Astrocyte (in vitro differentiated cells and primary cell): ENCODE data around the gene SAP30BP. TPM values are rescaled to one million over a fixed set of nuclear protein-coding genes. Genes with fewer than 3 reads are reported as not detected.
A peak's percentile ranks its signal among the peaks of the same experiment; 100 is the strongest.

Experiments used
- DNase-seq: peaks from one replicate; pipeline ENCODE4 v3.0.0-alpha.2; 2010; ENCODE audit warnings: low read depth
- FAIRE-seq: peaks from 2 replicates; lab custom pipeline; 2011; peaks lifted over from hg19 to GRCh38; lab: Jason Lieb, UNC
- H2AFZ ChIP-seq: 2 replicates; pipeline ENCODE4 v1.6.0; 2012; ENCODE audit warnings: low read depth, low read length, inconsistent platforms
- H3K27ac ChIP-seq: 2 replicates; pipeline ENCODE4 v1.5.1; 2011; ENCODE audit warnings: low read depth, low read length, inconsistent platforms
- H3K27me3 ChIP-seq: 2 replicates; pipeline ENCODE4 v1.6.0; 2011; ENCODE audit warnings: low read length, inconsistent platforms; ENCODE audit not compliant: insufficient read depth
- H3K36me3 ChIP-seq: 2 replicates; pipeline ENCODE4 v1.5.1; 2011; ENCODE audit warnings: low read length, inconsistent platforms; ENCODE audit not compliant: insufficient read depth
- H3K4me1 ChIP-seq: 2 replicates; pipeline ENCODE4 v1.5.1; 2011; ENCODE audit warnings: low read length, inconsistent platforms; ENCODE audit not compliant: insufficient read depth
- H3K4me2 ChIP-seq: 2 replicates; pipeline ENCODE4 v1.6.0; 2012; ENCODE audit warnings: low read length, inconsistent platforms
- H3K4me3 ChIP-seq: 2 replicates; pipeline ENCODE4 v1.5.1; 2011; ENCODE audit warnings: low read depth, mild to moderate bottlenecking, low read length, inconsistent platforms; ENCODE audit not compliant: insufficient read depth
- H3K79me2 ChIP-seq: 2 replicates; pipeline ENCODE4 v1.6.0; 2012; ENCODE audit warnings: mild to moderate bottlenecking, low read length, inconsistent platforms; ENCODE audit not compliant: insufficient read depth
- H3K9ac ChIP-seq: 2 replicates; pipeline ENCODE4 v1.6.0; 2012; ENCODE audit warnings: mild to moderate bottlenecking, low read length, inconsistent platforms
- H3K9me3 ChIP-seq: 2 replicates; pipeline ENCODE4 v1.5.1; 2012; ENCODE audit warnings: low read depth, mild to moderate bottlenecking, low read length, inconsistent platforms; ENCODE audit not compliant: insufficient read depth
- H4K20me1 ChIP-seq: 2 replicates; pipeline ENCODE4 v1.6.0; 2012; ENCODE audit warnings: low read length, inconsistent platforms; ENCODE audit not compliant: insufficient read depth
- H3K27ac Mint-ChIP-seq: one replicate; pipeline ENCODE4 v1.8.0; 2021; ENCODE audit warnings: mild to moderate bottlenecking, mixed read lengths; ENCODE audit not compliant: unreplicated experiment
- H3K27me3 Mint-ChIP-seq: one replicate; pipeline ENCODE4 v1.8.0; 2021; ENCODE audit warnings: low read depth, mixed read lengths; ENCODE audit not compliant: unreplicated experiment
- H3K36me3 Mint-ChIP-seq: one replicate; pipeline ENCODE4 v1.8.0; 2021; ENCODE audit warnings: low read depth, mixed read lengths; ENCODE audit not compliant: unreplicated experiment
- H3K4me1 Mint-ChIP-seq: one replicate; pipeline ENCODE4 v1.8.0; 2021; ENCODE audit warnings: low read depth, mixed read lengths; ENCODE audit not compliant: unreplicated experiment
- H3K4me3 Mint-ChIP-seq: one replicate; pipeline ENCODE4 v1.8.0; 2021; ENCODE audit warnings: mild to moderate bottlenecking, moderate library complexity, mixed read lengths; ENCODE audit not compliant: unreplicated experiment
- H3K9me3 Mint-ChIP-seq: one replicate; pipeline ENCODE4 v1.8.0; 2021; ENCODE audit warnings: mild to moderate bottlenecking, mixed read lengths; ENCODE audit not compliant: unreplicated experiment
- EZH2 ChIP-seq: IDR thresholded peaks from 2 replicates; pipeline ENCODE4 v1.6.1; 2012; ENCODE audit warnings: mild to moderate bottlenecking, low read length, inconsistent platforms; ENCODE audit not compliant: insufficient read depth
- total RNA-seq: library from RNA; stranded (reverse); gene quantifications from 2 replicates; pipeline ENCODE4 v1.2.1, GENCODE V29; 2021
- TF ChIP-seq, protein P1 (sequence below): IDR thresholded peaks from 2 replicates; pipeline ENCODE4 v1.5.1; 2011; ENCODE audit warnings: low read depth, mild to moderate bottlenecking, inconsistent platforms, low read length, moderate library complexity; ENCODE audit not compliant: insufficient read depth

The SAP30BP gene
- total RNA-seq, 1 donor from 2014 or later: 99.2 TPM

DNA sequence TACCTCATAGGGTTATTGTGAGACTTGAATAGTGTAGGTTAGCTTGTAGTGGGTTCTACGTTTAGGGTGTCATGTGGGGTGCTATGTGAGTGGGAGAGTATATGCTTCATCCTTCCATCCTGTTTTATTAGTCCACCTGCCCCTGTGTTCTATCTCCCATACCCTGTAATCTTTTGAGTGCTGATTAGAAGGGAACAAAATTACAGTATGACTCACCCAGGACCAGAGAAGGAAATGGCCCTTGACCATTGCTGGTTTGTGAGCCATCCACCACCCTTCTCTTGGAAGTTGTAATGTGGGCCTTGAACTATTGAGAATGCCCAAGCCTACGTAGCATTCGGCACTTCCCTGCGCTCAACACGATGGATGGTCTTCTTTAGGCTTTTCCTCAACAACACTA is 17.1 kb downstream of the SAP30BP start:
- Histone ChIP-seq H3K27me3 (no peaks in the 10 kb centered on the region), H3K27ac (peak overlapping the region; percentile 58), H2AFZ (no peak overlapping the region), H3K36me3 (peaks cover 3% of the 10 kb centered on the region), H3K4me2 (peak overlapping the region; percentile 73), H4K20me1 (peaks cover 28% of the 10 kb centered on the region), H3K79me2 (peaks cover 92% of the 10 kb centered on the region), H3K4me1 (peaks cover 64% of the 10 kb centered on the region), H3K4me3 (peak overlapping the region; percentile 24), H3K9ac (peak overlapping the region; percentile 37), H3K9me3 (no peaks in the 10 kb centered on the region)
- DNase-seq (peak; percentile 46), FAIRE-seq (no peak)
- H3K4me3 Mint-ChIP-seq: no peak overlapping the region
- peak overlapping the region; percentile 23 for H3K27ac Mint-ChIP-seq
- no peak for TF ChIP-seq EZH2
- TF ChIP-seq, protein P1, sequence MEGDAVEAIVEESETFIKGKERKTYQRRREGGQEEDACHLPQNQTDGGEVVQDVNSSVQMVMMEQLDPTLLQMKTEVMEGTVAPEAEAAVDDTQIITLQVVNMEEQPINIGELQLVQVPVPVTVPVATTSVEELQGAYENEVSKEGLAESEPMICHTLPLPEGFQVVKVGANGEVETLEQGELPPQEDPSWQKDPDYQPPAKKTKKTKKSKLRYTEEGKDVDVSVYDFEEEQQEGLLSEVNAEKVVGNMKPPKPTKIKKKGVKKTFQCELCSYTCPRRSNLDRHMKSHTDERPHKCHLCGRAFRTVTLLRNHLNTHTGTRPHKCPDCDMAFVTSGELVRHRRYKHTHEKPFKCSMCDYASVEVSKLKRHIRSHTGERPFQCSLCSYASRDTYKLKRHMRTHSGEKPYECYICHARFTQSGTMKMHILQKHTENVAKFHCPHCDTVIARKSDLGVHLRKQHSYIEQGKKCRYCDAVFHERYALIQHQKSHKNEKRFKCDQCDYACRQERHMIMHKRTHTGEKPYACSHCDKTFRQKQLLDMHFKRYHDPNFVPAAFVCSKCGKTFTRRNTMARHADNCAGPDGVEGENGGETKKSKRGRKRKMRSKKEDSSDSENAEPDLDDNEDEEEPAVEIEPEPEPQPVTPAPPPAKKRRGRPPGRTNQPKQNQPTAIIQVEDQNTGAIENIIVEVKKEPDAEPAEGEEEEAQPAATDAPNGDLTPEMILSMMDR: no peak
- peaks cover 63% of the 10 kb centered on the region for H3K4me1 Mint-ChIP-seq
- no peaks in the 10 kb centered on the region for H3K27me3 Mint-ChIP-seq
- H3K36me3 Mint-ChIP-seq: peaks cover 17% of the 10 kb centered on the region
- H3K9me3 Mint-ChIP-seq: no peaks in the 10 kb centered on the region

DNA sequence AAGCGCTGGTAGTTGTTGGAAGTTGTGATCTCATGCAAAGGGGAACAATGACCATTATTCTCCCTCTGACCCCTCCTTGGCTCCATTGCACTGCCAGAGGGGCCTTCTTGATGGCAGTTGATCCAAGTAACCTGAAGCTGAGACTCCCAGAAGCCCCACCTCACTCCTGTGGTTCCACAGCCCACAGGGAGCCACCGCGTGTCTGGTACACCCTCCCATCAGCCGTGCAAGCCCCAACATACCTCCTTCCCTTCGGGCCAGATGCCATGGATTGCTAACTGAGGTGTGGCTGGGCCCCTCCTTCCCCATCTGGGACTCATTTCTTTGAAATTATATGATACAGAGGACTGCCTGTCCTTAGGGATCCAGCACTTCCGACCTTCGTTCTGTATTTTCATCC is 17.8 kb downstream of the SAP30BP start:
- H3K4me3 ChIP-seq: no peak overlapping the region
- peak overlapping the region; percentile 58 for H3K27ac ChIP-seq
- peaks cover 28% of the 10 kb centered on the region for H4K20me1 ChIP-seq
- TF ChIP-seq EZH2: no peak
- TF ChIP-seq, protein P1: no peak
- H3K27me3 ChIP-seq: no peaks in the 10 kb centered on the region
- H3K27ac Mint-ChIP-seq: peak overlapping the region; percentile 51
- no peaks in the 10 kb centered on the region for H3K9me3 Mint-ChIP-seq
- no peak overlapping the region for H3K4me3 Mint-ChIP-seq
- H3K4me1 Mint-ChIP-seq: peaks cover 66% of the 10 kb centered on the region
- DNase-seq (peak; percentile 81), FAIRE-seq (no peak)
- H3K36me3 Mint-ChIP-seq: peaks cover 17% of the 10 kb centered on the region
- no peak overlapping the region for H2AFZ ChIP-seq
- no peaks in the 10 kb centered on the region for H3K9me3 ChIP-seq
- H3K36me3 ChIP-seq: peaks cover 3% of the 10 kb centered on the region
- peaks cover 61% of the 10 kb centered on the region for H3K4me1 ChIP-seq
- H3K27me3 Mint-ChIP-seq: no peaks in the 10 kb centered on the region
- H3K79me2 ChIP-seq: peaks cover 92% of the 10 kb centered on the region
- H3K9ac ChIP-seq: peak overlapping the region; percentile 34
- H3K4me2 ChIP-seq: peak overlapping the region; percentile 73

DNA sequence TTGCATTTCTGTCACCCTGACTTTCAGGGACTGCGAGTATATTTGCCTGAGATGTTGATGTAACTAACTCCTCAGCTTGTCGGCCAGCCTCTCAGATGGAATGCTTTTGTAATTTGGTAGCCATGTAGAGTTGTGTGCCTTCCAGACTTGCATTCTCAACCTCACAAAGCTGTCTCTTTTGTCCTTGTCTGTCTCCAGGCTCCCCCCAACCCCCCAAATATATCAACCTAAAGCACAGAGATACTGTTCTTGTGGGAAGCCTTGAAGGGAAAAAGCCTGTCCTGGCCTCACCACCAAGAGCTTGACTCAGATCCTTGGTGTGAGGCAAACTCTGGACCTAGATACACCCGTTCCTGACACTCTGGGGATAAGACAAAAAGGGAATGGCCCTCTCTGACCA is 18.4 kb downstream of the SAP30BP start:
- peak overlapping the region; percentile 58 for H3K27ac ChIP-seq
- peaks cover 27% of the 10 kb centered on the region for H4K20me1 ChIP-seq
- Mint-ChIP-seq H3K27me3 (no peaks in the 10 kb centered on the region), H3K4me1 (peaks cover 63% of the 10 kb centered on the region), H3K27ac (peak overlapping the region; percentile 5), H3K36me3 (peaks cover 19% of the 10 kb centered on the region), H3K4me3 (no peak overlapping the region), H3K9me3 (no peaks in the 10 kb centered on the region)
- no peaks in the 10 kb centered on the region for H3K9me3 ChIP-seq
- peaks cover 57% of the 10 kb centered on the region for H3K4me1 ChIP-seq
- H3K36me3 ChIP-seq: peaks cover 3% of the 10 kb centered on the region
- no peak overlapping the region for H3K4me3 ChIP-seq
- TF ChIP-seq, protein P1: no peak
- TF ChIP-seq EZH2: no peak
- DNase-seq (peak; percentile 41), FAIRE-seq (no peak)
- H3K79me2 ChIP-seq: peaks cover 92% of the 10 kb centered on the region
- no peaks in the 10 kb centered on the region for H3K27me3 ChIP-seq
- peak overlapping the region; percentile 17 for H3K9ac ChIP-seq
- peak overlapping the region; percentile 73 for H3K4me2 ChIP-seq
- no peak overlapping the region for H2AFZ ChIP-seq
